H1 (cell line): ENCODE data around the gene TGM2. TPM values are rescaled to one million over a fixed set of nuclear protein-coding genes. Genes with fewer than 3 reads are reported as not detected.

Experiments used
- CTCF ChIA-PET: fragments of 300-600 bp; sonication (Branson Sonifier 250); formaldehyde crosslinking; loops from one replicate; lab custom pipeline; 2021; ENCODE audit not compliant: partially characterized antibody; lab: Charles Lee
- POLR2A ChIA-PET: fragments of 300-600 bp; sonication (Branson Sonifier 250); formaldehyde crosslinking; loops from one replicate; lab custom pipeline; 2021; ENCODE audit warnings: inconsistent platforms; ENCODE audit not compliant: partially characterized antibody; lab: Charles Lee
- DNase-seq, 2 experiments: peaks; one replicate each; pipeline versions ENCODE4 v3.0.0 to v3.0.0-alpha.2; 2010 to 2022; ENCODE audit warnings: low spot score in 2 of 2, low read depth in 1 of 2, mixed read lengths in 1 of 2
- FAIRE-seq: peaks from 2 replicates; lab custom pipeline; 2011; peaks lifted over from hg19 to GRCh38; lab: Jason Lieb, UNC
- H2AFZ ChIP-seq: 2 replicates; pipeline ENCODE4 v1.8.1; 2012; ENCODE audit warnings: low read length, inconsistent platforms
- H2AK5ac ChIP-seq: 2 replicates; pipeline ENCODE4 v1.6.1; 2013; ENCODE audit warnings: low read depth, low read length
- H2BK120ac ChIP-seq: replicated peaks from 2 replicates; pipeline ENCODE3; 2013; ENCODE audit warnings: low read depth, low read length, inconsistent platforms
- H2BK12ac ChIP-seq: 2 replicates; pipeline ENCODE4 v1.6.1; 2013; ENCODE audit warnings: low read depth, low read length
- H2BK15ac ChIP-seq: 2 replicates; pipeline ENCODE4 v1.6.1; 2013; ENCODE audit warnings: low read length
- H2BK20ac ChIP-seq: 2 replicates; pipeline ENCODE4 v1.6.1; 2013; ENCODE audit warnings: low read length
- H2BK5ac ChIP-seq: 2 replicates; pipeline ENCODE4 v1.6.1; 2013; ENCODE audit warnings: low read depth, low read length
- H3K14ac ChIP-seq: 2 replicates; pipeline ENCODE4 v1.6.1; 2013; ENCODE audit warnings: inconsistent platforms; ENCODE audit not compliant: insufficient read length
- H3K18ac ChIP-seq: 2 replicates; pipeline ENCODE4 v1.6.1; 2013; ENCODE audit warnings: low read length; ENCODE audit errors: extremely low read depth
- H3K23ac ChIP-seq: 2 replicates; pipeline ENCODE4 v1.6.1; 2013; ENCODE audit warnings: inconsistent platforms; ENCODE audit not compliant: insufficient read length
- H3K23me2 ChIP-seq: 2 replicates; pipeline ENCODE4 v1.6.1; 2013; ENCODE audit warnings: low read depth, low read length
- H3K27ac ChIP-seq: 2 replicates; pipeline ENCODE4 v1.6.1; 2011; ENCODE audit warnings: low read depth, low read length, inconsistent platforms
- H3K27me3 ChIP-seq, 4 experiments: replicated peaks in 1 of 4; 1 replicate in 1 of 4; 2 replicates in 3 of 4; pipeline versions ENCODE4 v1.6.1 to v1.8.1; 2011 to 2013; ENCODE audit warnings: low read length in 3 of 4, mild to moderate bottlenecking in 3 of 4, inconsistent platforms in 2 of 4, mixed read lengths in 2 of 4, moderate library complexity in 1 of 4; ENCODE audit not compliant: control insufficient read depth in 3 of 4, insufficient read depth in 3 of 4; ENCODE audit errors: extremely low read depth in 1 of 4
- H3K36me3 ChIP-seq, 4 experiments: 2 replicates each; pipeline versions ENCODE4 v1.6.1 to v1.8.1; 2011 to 2013; ENCODE audit warnings: mild to moderate bottlenecking in 4 of 4, low read length in 3 of 4, moderate library complexity in 2 of 4, control low read depth in 1 of 4, inconsistent platforms in 1 of 4; ENCODE audit not compliant: insufficient read depth in 4 of 4, control insufficient read depth in 2 of 4
- H3K4ac ChIP-seq: replicated peaks from 2 replicates; pipeline ENCODE3; 2013; ENCODE audit warnings: low read length, low read depth, mixed read lengths, inconsistent platforms; ENCODE audit not compliant: insufficient read length
- H3K4me1 ChIP-seq, 4 experiments: replicated peaks in 1 of 4; 1 replicate in 1 of 4; 2 replicates in 3 of 4; pipeline versions ENCODE4 v1.6.1 to v1.8.1; 2011 to 2013; ENCODE audit warnings: low read length in 3 of 4, inconsistent platforms in 2 of 4, mixed read lengths in 1 of 4; ENCODE audit not compliant: insufficient read depth in 4 of 4, control insufficient read depth in 3 of 4
- H3K4me2 ChIP-seq, 2 experiments: 2 replicates each; pipeline versions ENCODE4 v1.6.1 to v1.8.1; 2011 to 2013; ENCODE audit warnings: low read depth in 2 of 2, low read length in 2 of 2, control low read depth in 1 of 2, inconsistent platforms in 1 of 2, mild to moderate bottlenecking in 1 of 2; ENCODE audit not compliant: insufficient read depth in 1 of 2
- H3K4me3 ChIP-seq, 4 experiments: fragments of 200-600, 300-600 bp in 1 of 4; sonication (generic), shearing (Covaris generic), sonication (Bioruptor Twin) in 1 of 4; 2 replicates each; pipeline versions ENCODE4 v1.5.1 to v1.8.1; 2011 to 2016; ENCODE audit warnings: low read length in 4 of 4, low read depth in 3 of 4, control low read depth in 2 of 4, inconsistent platforms in 2 of 4, mild to moderate bottlenecking in 2 of 4, mixed read lengths in 1 of 4, moderate library complexity in 1 of 4; ENCODE audit not compliant: insufficient read depth in 2 of 4; ENCODE audit errors: extremely low read depth in 1 of 4
- H3K56ac ChIP-seq: replicated peaks from 2 replicates; pipeline ENCODE3; 2013; ENCODE audit warnings: low read depth, mild to moderate bottlenecking, mixed read lengths, low read length, inconsistent platforms; ENCODE audit not compliant: insufficient read length
- H3K79me1 ChIP-seq: 2 replicates; pipeline ENCODE4 v1.6.1; 2013; ENCODE audit warnings: low read depth, low read length, control low read depth
- H3K79me2 ChIP-seq, 2 experiments: 2 replicates each; pipeline versions ENCODE4 v1.6.1 to v1.8.1; 2012 to 2013; ENCODE audit warnings: low read length in 2 of 2, mild to moderate bottlenecking in 2 of 2, inconsistent platforms in 1 of 2; ENCODE audit not compliant: insufficient read depth in 2 of 2, control insufficient read depth in 1 of 2
- H3K9ac ChIP-seq, 4 experiments: replicated peaks in 1 of 4; 1 replicate in 1 of 4; 2 replicates in 3 of 4; pipeline versions ENCODE4 v1.6.1 to v1.8.1; 2011 to 2013; ENCODE audit warnings: low read depth in 3 of 4, low read length in 3 of 4, control low read depth in 2 of 4, mild to moderate bottlenecking in 2 of 4, moderate library complexity in 2 of 4, inconsistent platforms in 1 of 4; ENCODE audit errors: extremely low read depth in 1 of 4
- H3K9me3 ChIP-seq, 2 experiments: 2 replicates each; pipeline versions ENCODE4 v1.6.1 to v1.8.1; 2012 to 2013; ENCODE audit warnings: mild to moderate bottlenecking in 2 of 2, moderate library complexity in 2 of 2, control low read depth in 1 of 2, inconsistent platforms in 1 of 2, low read depth in 1 of 2, low read length in 1 of 2, mixed read lengths in 1 of 2; ENCODE audit not compliant: insufficient read depth in 2 of 2
- H4K20me1 ChIP-seq, 2 experiments: replicated peaks in 1 of 2; 2 replicates each; pipeline versions ENCODE3 to v1.8.1; 2011 to 2013; ENCODE audit warnings: inconsistent platforms in 2 of 2, low read length in 2 of 2, mild to moderate bottlenecking in 1 of 2; ENCODE audit not compliant: insufficient read depth in 2 of 2, control insufficient read depth in 1 of 2
- H4K5ac ChIP-seq: 2 replicates; pipeline ENCODE4 v1.6.1; 2013; ENCODE audit warnings: low read length, low read depth, mixed read lengths, inconsistent platforms; ENCODE audit not compliant: insufficient read length
- H4K8ac ChIP-seq: 2 replicates; pipeline ENCODE4 v1.8.0; 2013; ENCODE audit warnings: mild to moderate bottlenecking, moderate library complexity, low read length, inconsistent platforms; ENCODE audit not compliant: insufficient read depth; ENCODE audit errors: extremely low read depth
- H4K91ac ChIP-seq: replicated peaks from 2 replicates; pipeline ENCODE3; 2013; ENCODE audit warnings: low read length, mixed read lengths, inconsistent platforms; ENCODE audit not compliant: insufficient read length
- KDM1A ChIP-seq: fragments of 200-600, 300-600 bp; sonication (generic); IDR thresholded peaks from 2 replicates; pipeline ENCODE4 v1.7.1; 2016; ENCODE audit warnings: mild to moderate bottlenecking, low read length, borderline replicate concordance
- TAF1 ChIP-seq: IDR thresholded peaks from 2 replicates; pipeline ENCODE4 v1.6.1; 2011; ENCODE audit warnings: mild to moderate bottlenecking, low read depth, low read length
- WGBS, 2 experiments: shearing (Covaris generic) in 1 of 2; methylation state at CpG; one replicate each; pipeline versions ENCODE4 v1.1.6 to v1.1.7; 2013 to 2015; ENCODE audit warnings: low lambda C conversion rate in 2 of 2, mixed read lengths in 2 of 2, inconsistent platforms in 1 of 2, low coverage in 1 of 2, missing lambda C conversion rate in 1 of 2; ENCODE audit not compliant: insufficient replicate concordance in 2 of 2, insufficient coverage in 1 of 2, insufficient read length in 1 of 2; ENCODE audit errors: extremely low coverage in 1 of 2, missing lambda C conversion rate in 1 of 2; 5-methylcytosine and 5-hydroxymethylcytosine counted together
- polyA plus RNA-seq, 7 experiments: library from polyadenylated mRNA; depleted of rRNA in 3 of 7; stranded (reverse) in 5 of 7; unstranded in 2 of 7; fragments of >200 nt in 5 of 7; fragments of 200-250 nt in 2 of 7; gene quantifications; 1 replicate in 5 of 7; 2 replicates in 1 of 7; 4 replicates in 1 of 7; pipeline versions ENCODE4 v1.2.1 to v1.2.3, GENCODE V29; 2011 to 2013; ENCODE audit warnings: missing spikeins in 2 of 7, mixed read lengths in 2 of 7
- total RNA-seq: library from RNA; stranded (reverse); fragmentation: NEBNext Ultra II Directional; extraction: Animal tissue kit (Norgen Biotek cat#: 25700); gene quantifications from 2 replicates; pipeline ENCODE4 v1.2.1, GENCODE V29; 2021

Gene TGM2
- total and polyA plus RNA-seq, 2 of the 8 experiments (the other 6 are each of a cell fraction or from before 2014, with no cell fraction given): 0.86 to 1.0 TPM

GRCh38 chr20:38126932-38127621 lies 38.0 kb downstream of the TGM2 start:
- no peaks in the 10 kb centered on the region for H3K79me1 ChIP-seq
- H3K9ac ChIP-seq: no peak overlapping the region
- H3K4me3 ChIP-seq: no peak overlapping the region
- H2BK20ac ChIP-seq: no peak overlapping the region
- H3K4ac ChIP-seq: no peak overlapping the region
- H3K79me2 ChIP-seq: no peaks in the 10 kb centered on the region
- H3K9me3 ChIP-seq: no peaks in the 10 kb centered on the region
- H2AFZ ChIP-seq: no peak overlapping the region
- no peak overlapping the region for H2BK12ac ChIP-seq
- H4K5ac ChIP-seq: no peak overlapping the region
- POLR2A ChIA-PET: no interaction called here
- TF ChIP-seq KDM1A (no peak), TAF1 (no peak)
- FAIRE-seq: no peak
- whole genome bisulfite sequencing, 2 experiments: 91% methylated on average over 12 of the region's 12 CpGs; no CpG with 5 or more reads in 1 of the 2 experiments
- H2AK5ac ChIP-seq: no peak overlapping the region
- no peak for DNase-seq
- H3K27me3 ChIP-seq: no peaks in the 10 kb centered on the region
- H3K36me3 ChIP-seq: no peaks in the 10 kb centered on the region
- no peak overlapping the region for H3K56ac ChIP-seq
- no peaks in the 10 kb centered on the region for H3K23me2 ChIP-seq
- no peak overlapping the region for H2BK5ac ChIP-seq
- H3K27ac ChIP-seq: no peak overlapping the region
- no peak overlapping the region for H2BK15ac ChIP-seq
- CTCF ChIA-PET: interaction anchor here (1.0 to 3.3 kb wide), 4 partner anchors 13 to 116 kb away, joined by 4 to 16 read pairs (median 12); no protein-coding TSS in a partner anchor
- H3K4me2 ChIP-seq: no peak overlapping the region
- no peak overlapping the region for H3K23ac ChIP-seq
- H3K4me1 ChIP-seq: peaks cover 0 to 3% (median 0%) of the 10 kb centered on the region in 4 experiments; a peak in 2 of 7 replicates
- no peaks in the 10 kb centered on the region for H4K20me1 ChIP-seq
- no peak overlapping the region for H4K8ac ChIP-seq
- H3K14ac ChIP-seq: no peak overlapping the region
- H3K18ac ChIP-seq: no peak overlapping the region
- H4K91ac ChIP-seq: no peak overlapping the region
- H2BK120ac ChIP-seq: no peak overlapping the region
